Uterus (tissue), 2 donors: ENCODE measurements around the gene TIMM44.
A peak's percentile ranks its signal among the peaks of the same experiment; 100 is the strongest.

ENCODE experiments used
- POLR2A ChIP-seq, 2 donors: fragments of 450-650 bp; IDR thresholded peaks; one replicate each; pipeline ENCODE4 v1.6.1; 2016; ENCODE audit warnings: antibody characterized with exemption in 2 of 2, mild to moderate bottlenecking in 1 of 2, moderate library complexity in 1 of 2
- TF ChIP-seq, protein P1 (sequence below), 4 experiments: fragments of 200-600 bp in 2 of 4; fragments of 450-650 bp in 2 of 4; sonication (generic) in 2 of 4; IDR thresholded peaks; one replicate each; pipeline ENCODE4 v1.5.1; 2016 to 2019; ENCODE audit warnings: antibody characterized with exemption in 4 of 4, mild to moderate bottlenecking in 2 of 4, moderate library complexity in 1 of 4

DNA sequence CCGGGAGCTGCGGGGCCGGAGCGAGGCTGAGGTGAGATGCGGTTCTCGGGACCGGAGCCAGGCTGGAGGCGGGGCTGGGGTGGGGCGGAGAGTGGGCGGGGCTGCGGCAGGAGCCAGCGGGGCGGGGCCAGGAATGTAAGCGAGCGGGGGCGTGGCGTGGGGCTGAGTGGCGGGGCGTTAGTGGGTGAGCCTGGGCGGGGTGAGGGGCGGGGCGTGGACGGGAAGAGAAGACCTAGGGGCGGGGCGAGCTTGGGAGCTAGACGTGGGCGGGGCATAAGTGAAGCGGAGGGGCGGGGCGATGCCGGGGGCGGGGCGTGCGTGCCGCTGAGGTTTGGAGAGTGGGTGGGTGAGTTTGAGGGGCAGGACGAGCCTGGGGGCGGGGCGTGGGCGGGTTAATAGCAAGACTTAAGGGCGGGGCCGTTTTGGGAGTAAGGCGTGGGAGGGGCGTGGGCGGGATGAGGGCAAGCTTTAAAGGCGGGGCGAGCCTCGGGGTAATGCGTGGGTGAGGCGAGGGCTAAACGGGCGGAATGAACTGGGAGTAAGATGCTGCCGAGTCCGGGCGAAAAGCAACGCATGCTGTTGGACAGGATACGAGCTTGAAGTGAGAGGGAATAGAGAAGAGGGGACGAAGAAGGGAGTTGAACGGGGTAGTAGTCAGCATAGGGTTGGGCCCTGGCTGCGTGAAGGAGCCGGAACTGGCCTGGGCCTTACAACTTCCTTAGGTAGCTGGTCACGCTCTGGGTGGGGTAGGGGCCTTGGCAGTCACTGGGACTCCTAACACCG, 22.8 kb downstream of the TIMM44 start:
- TF ChIP-seq, protein P1, sequence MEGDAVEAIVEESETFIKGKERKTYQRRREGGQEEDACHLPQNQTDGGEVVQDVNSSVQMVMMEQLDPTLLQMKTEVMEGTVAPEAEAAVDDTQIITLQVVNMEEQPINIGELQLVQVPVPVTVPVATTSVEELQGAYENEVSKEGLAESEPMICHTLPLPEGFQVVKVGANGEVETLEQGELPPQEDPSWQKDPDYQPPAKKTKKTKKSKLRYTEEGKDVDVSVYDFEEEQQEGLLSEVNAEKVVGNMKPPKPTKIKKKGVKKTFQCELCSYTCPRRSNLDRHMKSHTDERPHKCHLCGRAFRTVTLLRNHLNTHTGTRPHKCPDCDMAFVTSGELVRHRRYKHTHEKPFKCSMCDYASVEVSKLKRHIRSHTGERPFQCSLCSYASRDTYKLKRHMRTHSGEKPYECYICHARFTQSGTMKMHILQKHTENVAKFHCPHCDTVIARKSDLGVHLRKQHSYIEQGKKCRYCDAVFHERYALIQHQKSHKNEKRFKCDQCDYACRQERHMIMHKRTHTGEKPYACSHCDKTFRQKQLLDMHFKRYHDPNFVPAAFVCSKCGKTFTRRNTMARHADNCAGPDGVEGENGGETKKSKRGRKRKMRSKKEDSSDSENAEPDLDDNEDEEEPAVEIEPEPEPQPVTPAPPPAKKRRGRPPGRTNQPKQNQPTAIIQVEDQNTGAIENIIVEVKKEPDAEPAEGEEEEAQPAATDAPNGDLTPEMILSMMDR (IDR thresholded peaks at IDR 0.05): no peak
- peak; percentile 64 to 77 for TF ChIP-seq POLR2A (IDR thresholded peaks at IDR 0.05)
